ENCODE measurements around the gene MGMT.

MGMT gene

DNA sequence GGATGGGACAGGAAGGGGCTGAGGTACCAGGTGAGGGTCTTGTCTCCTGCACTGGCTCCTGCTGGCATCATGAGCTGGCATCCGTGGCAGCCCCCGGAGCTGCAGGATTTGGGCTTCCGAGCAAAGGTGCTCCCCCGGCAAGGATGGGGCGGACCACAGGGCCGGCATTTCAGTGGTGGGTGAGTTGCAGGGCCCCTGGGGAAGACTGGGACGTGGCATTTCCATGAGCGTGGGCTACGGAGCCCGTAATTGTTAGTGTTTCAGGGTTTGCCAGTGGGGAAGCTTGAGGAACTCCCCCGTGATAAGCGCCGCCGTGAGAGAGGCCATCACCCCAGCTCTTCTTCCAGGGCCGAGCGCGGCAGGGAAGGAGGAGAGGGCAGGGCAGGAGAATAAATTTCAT, 235.6 kb downstream of the MGMT start:
- TF ChIP-seq POLR2A (IDR thresholded peaks at IDR 0.05; ENCODE audit: low read length) = no peak
- no peak for TF ChIP-seq GATA1 (IDR thresholded peaks at IDR 0.05; ENCODE audit: low read depth, low read length)
- DNase-seq = no peak

DNA sequence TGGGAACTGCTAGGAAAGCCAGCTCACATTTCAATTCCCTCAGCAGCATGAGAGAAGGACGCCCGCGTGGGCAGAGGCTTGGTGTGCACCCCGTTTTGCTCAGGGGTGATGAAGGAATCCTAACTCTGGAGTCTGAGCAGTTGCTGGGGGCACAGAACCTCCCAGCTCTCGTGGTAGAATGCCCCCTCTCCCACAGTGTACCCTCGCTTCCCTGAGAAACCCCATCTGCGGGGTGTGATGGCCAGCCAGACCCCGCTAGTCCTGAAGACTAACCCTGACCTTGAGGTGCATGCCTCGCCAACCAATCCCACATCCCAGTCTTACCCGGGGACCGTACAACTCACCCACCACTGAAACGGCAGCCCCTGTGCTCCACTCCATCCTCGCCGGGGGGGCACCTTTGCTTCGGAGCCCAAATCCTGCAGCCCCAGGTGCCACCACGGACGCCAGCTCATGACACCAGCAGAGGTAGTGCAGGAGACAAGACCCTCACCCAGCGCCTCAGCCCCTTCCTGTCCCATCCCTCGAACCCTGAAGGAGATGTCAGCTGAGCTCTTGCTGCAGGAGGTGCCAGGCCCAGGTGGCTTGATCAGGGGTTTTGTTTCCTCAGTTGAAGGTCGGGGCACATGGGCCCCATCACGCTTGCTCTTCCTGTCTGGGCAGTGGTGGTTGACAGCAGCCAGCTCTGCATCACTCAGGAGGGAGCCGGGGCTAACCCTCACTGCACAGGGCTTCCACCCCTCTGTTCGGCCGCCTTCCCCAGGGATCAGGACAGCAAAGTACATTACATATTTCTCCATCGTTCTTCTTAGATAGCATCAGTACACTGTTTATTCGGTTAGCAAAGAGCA, 236.5 kb downstream of the MGMT start:
- no peak for DNase-seq
- no peak for TF ChIP-seq POLR2A (IDR thresholded peaks at IDR 0.05; ENCODE audit: low read length)
- TF ChIP-seq GATA1 (IDR thresholded peaks at IDR 0.05; ENCODE audit: low read depth, low read length) = no peak

DNA sequence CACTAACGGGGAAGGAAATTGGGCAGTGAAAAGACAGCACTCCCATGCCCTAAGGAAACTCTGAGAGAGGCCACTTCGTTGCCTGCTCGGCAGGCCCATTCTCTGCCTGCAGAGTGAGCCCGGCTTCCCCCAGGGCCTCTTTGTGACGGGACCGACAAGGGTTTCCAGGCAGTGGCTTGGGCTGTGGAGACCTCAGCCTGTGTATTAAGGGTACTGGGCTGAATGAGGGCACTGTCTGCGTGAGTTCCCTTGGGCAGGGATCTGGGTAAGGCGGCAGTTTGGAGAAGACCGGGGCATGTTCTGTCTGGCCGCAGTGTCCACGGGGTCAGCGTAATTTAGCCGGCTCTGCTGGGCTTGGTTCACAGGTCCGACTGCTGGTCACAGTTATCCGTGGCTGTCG, 237.2 kb downstream of the MGMT start:
- no peak for DNase-seq
- TF ChIP-seq POLR2A (IDR thresholded peaks at IDR 0.05; ENCODE audit: low read length) (no peak), GATA1 (IDR thresholded peaks at IDR 0.05; ENCODE audit: low read depth, low read length) (no peak)

GRCh38 chr10:129704786-129705525, 237.9 kb downstream of the MGMT start:
- DNase-seq = no peak

DNA sequence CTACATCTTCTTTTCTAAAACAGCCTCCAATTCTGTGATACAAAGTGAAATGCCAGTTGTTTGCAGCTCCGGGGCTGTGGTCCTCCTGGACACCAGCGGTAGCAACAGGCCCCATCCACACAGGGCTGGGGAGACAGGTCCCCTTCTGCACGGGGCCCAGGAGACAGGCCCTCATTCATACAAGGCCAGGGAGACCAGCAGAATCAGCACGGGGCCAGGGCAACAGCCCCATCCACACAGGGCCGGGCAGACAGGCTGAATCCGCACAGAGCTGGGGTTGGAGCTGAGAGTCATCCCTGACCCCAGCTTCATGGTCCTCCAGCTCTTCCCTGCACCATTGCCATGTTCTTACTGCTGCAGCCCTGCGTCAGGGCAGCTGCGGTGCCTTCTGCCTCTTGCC, 238.6 kb downstream of the MGMT start:
- TF ChIP-seq GATA1 (IDR thresholded peaks at IDR 0.05; ENCODE audit: low read depth, low read length) (no peak), POLR2A (IDR thresholded peaks at IDR 0.05; ENCODE audit: low read length) (no peak)
- no peak for DNase-seq

More at GRCh38 chr10:129704786-129705525, 237.9 kb downstream of the MGMT start:
- TF ChIP-seq GATA1 (IDR thresholded peaks at IDR 0.05; ENCODE audit: low read depth, low read length) (no peak), POLR2A (IDR thresholded peaks at IDR 0.05; ENCODE audit: low read length) (no peak)

DNA sequence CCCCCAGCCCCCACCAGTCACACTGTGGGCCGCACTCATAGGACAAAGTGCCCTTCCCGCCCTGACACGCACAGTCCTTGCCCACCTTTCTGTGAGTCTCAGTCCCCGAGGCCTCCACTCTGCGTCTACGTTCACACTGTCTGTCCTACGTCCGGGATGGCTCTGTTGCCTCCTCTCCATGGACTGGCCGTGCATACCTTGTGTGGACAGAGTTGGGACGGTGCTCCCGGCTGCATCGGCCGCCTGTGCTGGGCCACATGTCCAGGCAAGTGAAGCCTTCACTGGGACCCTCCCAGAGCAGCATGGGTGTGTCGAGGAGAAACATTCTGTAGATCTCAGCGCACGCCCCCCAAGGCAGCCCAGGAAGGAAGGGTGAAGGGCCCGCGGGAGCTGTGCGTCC, 239.0 kb downstream of the MGMT start:
- TF ChIP-seq GATA1 (IDR thresholded peaks at IDR 0.05; ENCODE audit: low read depth, low read length) (no peak), POLR2A (IDR thresholded peaks at IDR 0.05; ENCODE audit: low read length) (no peak)
- DNase-seq = no peak

- DNase-seq = no peak
- TF ChIP-seq POLR2A (IDR thresholded peaks at IDR 0.05; ENCODE audit: low read length) (no peak), GATA1 (IDR thresholded peaks at IDR 0.05; ENCODE audit: low read depth, low read length) (no peak)
These were observed 239.5 kb downstream of the MGMT start for GRCh38 chr10:129706523-129706922.

DNA sequence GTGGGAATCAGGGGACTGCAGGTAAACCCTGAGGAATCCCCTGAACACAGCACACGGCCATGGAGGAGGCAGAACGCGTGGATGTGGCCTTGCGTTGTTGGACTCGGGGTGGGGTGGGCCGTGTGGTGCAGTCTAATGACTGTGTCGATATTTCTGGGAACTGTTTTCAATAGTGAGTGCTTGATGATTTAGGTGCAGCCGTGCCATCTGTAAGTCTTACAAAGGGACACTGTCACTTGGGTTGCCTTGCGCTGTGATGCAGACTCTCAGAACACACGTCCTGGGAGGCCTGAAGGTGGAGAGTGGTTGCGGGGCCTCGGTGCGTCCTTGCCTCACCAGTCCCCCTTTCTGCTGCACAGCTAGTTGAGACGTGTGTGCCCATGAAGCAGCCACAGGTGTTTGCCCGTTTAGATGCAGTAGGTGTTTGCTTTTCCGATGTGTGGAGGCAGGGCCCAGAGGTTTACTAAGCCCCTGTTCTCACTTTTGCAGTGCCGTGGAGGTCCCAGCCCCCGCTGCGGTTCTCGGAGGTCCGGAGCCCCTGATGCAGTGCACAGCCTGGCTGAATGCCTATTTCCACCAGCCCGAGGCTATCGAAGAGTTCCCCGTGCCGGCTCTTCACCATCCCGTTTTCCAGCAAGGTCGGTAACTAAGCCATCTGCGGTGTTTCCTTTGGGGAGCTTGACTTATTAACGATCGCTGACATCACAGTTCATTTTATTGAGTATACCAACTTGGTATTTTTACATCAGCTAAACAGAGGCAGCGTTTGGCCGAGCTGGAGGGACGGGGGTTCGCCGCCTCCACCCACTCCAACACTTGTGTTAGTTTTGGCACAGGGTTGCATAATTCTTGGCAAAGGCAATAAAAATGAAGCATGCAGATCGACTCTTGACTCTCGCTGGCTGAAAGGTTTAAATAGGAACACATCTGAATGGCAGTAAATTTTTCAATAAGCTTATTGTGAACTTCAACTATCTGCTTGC, 240.7 kb downstream of the MGMT start:
- DNase-seq = no peak
- TF ChIP-seq GATA1 (IDR thresholded peaks at IDR 0.05; ENCODE audit: low read depth, low read length) = no peak
- no peak for TF ChIP-seq POLR2A (IDR thresholded peaks at IDR 0.05; ENCODE audit: low read length)

DNA sequence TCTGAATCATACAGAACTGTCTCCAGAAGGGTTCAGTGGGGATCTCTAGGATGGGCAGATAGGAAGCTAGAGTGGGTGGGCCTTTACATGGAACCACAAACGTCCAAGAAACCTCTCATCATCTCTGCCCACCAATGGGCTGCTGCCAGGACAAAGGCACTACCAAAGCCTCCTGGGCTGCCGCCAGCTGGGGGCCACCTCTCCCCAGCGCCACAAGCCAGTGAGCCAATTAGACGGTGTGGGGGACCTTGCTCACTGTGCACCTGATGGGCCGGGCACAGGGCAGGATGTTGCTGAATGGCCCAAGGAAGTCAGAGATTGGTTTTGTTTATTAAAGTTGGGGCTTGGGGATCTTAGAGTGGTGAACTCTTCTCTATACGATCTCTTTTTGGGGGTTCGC, 242.1 kb downstream of the MGMT start:
- DNase-seq = no peak
- no peak for TF ChIP-seq GATA1 (IDR thresholded peaks at IDR 0.05; ENCODE audit: low read depth, low read length)
- TF ChIP-seq POLR2A (IDR thresholded peaks at IDR 0.05; ENCODE audit: low read length) = no peak

DNA sequence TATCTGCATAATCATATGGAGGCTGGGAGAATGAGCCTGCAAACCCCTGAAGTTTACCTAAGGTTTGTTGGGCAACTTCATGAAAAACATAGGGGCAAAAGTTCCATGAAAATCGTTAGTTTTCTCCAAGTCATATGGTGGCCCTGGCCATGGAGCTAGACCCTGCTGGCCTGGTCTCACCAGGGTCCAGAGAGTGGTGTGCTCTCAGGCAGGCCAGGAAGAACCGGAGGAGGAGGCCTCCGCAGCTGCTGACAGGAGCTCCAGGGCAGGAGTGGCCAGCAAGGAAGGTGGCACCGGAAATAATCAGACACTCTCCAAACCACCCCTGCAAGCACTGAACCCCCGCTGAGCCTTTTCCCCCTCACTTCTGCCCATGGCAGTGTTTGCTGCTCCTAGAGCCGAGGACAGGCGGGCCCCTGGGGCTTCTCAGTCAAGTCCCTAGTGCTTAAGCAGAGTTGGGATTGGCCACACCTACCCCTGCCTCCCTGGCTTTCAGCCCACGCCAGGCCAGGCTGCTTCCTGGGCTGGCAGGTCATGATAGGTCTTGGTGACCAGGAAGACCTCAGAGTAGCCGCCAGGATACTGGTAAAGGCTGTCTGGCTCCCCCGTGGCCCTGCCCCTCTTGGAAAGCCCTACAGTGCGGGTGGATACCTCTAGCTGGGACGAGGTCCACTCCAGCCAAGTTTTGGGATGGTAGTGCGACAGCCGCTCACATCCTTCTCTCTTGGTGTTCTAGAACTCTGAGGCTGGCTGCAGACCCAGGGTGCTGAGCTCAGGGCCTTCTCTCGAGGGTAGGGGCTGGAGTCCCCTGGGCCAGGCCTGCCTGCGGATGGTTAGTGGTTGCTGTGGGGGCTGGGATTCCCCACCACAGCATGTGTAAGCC, 242.8 kb downstream of the MGMT start:
- TF ChIP-seq GATA1 (IDR thresholded peaks at IDR 0.05; ENCODE audit: low read depth, low read length) = no peak
- no peak for TF ChIP-seq POLR2A (IDR thresholded peaks at IDR 0.05; ENCODE audit: low read length)
- DNase-seq = no peak

DNA sequence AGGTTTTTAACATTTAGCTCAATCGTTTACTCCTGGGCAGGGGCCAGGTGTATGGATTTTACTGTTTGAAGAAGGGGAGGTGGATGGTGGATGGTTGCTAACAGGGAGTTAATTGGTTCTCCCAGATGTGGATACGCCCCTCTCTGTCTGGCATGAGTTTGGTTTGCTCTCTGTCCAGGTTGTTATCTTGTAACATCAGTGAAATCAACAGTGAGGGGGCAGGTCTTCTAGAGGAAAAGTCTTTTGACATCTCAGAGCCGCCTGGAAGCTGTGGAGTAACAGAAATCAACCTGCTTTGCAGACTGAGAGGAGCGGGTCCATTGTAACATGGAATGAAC, 243.4 kb downstream of the MGMT start:
- DNase-seq = no peak
- no peak for TF ChIP-seq GATA1 (IDR thresholded peaks at IDR 0.05; ENCODE audit: low read depth, low read length)
- no peak for TF ChIP-seq POLR2A (IDR thresholded peaks at IDR 0.05; ENCODE audit: low read length)

GRCh38 chr10:129711291-129711690, 244.2 kb downstream of the MGMT start:
- DNase-seq = no peak
- TF ChIP-seq POLR2A (IDR thresholded peaks at IDR 0.05; ENCODE audit: low read length) (no peak), GATA1 (IDR thresholded peaks at IDR 0.05; ENCODE audit: low read depth, low read length) (no peak)

GRCh38 chr10:129712000-129712399, 245.0 kb downstream of the MGMT start:
- no peak for DNase-seq
- TF ChIP-seq GATA1 (IDR thresholded peaks at IDR 0.05; ENCODE audit: low read depth, low read length) = no peak
- no peak for TF ChIP-seq POLR2A (IDR thresholded peaks at IDR 0.05; ENCODE audit: low read length)

Data from erythroblast (primary cell).